Stimulated activated CD4-positive, alpha-beta T cell treated with anti-CD3 and anti-CD28 coated beads, TNF-alpha, amount 100 ng/mL, for 24 hours (primary cell): Measurements from ENCODE around the gene LRRC53.

Experiments used
- DNase-seq, 3 experiments: peaks; one replicate each; pipeline ENCODE4 v3.0.0-alpha.2; 2020; ENCODE audit warnings: low read depth in 3 of 3

The LRRC53 gene, protein sequence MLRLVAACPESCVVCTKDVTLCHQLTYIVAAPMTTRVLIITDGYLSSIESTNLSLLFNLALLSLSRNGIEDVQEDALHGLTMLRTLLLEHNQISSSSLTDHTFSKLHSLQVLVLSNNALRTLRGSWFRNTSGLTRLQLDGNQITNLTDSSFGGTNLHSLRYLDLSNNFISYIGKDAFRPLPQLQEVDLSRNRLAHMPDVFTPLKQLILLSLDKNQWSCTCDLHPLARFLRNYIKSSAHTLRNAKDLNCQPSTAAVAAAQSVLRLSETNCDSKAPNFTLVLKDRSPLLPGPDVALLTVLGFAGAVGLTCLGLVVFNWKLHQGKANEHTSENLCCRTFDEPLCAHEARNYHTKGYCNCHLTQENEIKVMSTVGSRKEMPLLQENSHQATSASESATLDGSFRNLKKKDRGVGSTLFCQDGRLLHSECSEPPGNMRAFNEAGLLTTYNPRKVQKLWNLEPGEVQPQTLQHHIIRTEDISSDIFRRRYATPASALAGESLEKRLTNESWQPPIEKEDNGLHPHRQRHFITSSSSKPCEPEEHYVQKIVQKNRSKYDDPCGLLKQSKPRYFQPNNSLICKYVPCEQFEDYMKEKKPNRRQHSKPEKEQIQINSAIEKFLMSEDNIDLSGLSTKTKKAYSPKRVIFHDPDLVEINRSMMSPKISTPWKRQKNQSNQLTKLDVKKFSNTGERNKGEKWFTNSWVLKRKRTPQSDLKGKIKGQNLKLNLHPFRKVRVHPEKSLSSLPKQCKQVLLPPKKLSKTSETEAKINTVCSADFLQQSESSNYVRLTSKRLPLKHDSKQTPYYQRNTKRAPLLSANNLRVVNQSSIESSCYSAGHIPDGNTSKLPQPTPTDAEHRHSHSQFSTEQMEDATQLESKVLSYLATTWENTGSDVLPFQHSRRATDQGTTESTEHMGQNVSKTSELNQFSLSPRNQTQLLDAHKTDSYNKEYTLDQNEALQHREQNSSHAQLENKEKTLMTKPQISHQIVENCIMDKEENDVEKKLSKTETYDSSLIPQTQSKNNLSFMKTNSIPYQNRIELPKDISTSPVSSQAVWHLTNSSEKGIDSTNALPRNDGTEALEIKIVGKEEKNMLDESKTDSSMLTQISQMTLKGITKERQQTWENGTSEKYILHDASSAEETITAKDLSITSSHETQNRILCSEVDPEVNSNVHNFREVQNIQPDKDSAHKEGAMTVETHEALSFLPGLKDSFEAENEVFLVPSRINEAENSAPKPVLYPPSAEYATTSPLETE

DNA sequence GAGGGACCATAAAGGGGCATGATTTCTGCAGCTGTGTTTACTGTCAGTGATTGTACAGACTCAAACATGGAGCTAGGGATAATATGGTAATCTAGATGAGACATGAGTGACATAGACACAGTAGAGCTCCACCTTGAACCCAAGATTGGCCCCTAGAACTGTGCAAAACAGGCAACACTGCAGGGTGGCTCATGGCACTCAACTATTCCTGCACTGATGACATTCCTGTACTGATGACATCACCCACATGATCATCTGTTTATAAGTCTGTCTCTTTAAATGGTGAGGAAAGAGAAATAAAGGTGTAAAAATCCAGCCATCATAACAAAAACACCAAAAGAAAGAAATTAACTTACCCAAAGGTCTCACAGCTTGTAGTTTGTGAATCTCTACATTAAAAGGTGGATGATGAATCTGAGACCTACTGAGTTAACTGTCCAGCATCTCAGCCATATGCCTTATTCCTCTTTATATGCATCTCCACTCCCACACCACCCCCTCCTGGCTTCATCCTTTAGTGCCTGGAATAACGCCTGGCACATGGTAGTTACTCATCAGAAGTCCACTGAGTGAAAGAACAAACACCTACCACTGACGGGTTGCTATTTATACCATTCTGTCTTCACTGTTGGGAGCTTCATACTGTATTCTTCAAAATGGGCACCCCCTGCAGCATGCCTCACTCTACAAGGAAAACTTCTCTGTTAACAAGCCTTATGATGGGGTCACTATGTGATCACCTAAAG, at the start of gene LRRC53:
TSS of gene LRRC53 (minus strand) at position 442 of the 746 bp plus-strand sequence. CDS start 29,262 bp downstream, outside the sequence.
- no peak for DNase-seq

DNA sequence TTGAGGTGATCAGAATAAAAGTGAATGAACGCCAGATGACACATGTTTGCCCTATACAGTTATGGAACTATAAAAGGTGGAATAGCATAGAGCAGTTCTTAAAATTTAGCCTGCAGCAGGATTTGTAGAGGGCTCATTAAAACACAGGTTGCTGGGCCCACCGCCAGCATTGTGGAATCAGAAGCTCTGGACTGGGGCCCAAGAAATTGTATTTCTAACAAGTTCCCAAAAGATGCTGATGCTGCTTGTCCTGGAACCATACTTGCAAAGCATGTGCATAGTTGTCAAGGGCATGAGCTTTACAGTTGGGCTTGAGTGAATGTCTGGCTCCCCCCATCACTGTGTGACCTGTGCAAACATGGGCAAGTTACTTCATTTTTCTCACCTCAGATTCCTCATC, 37.5 kb upstream of the LRRC53 start:
- no peak for DNase-seq

DNA sequence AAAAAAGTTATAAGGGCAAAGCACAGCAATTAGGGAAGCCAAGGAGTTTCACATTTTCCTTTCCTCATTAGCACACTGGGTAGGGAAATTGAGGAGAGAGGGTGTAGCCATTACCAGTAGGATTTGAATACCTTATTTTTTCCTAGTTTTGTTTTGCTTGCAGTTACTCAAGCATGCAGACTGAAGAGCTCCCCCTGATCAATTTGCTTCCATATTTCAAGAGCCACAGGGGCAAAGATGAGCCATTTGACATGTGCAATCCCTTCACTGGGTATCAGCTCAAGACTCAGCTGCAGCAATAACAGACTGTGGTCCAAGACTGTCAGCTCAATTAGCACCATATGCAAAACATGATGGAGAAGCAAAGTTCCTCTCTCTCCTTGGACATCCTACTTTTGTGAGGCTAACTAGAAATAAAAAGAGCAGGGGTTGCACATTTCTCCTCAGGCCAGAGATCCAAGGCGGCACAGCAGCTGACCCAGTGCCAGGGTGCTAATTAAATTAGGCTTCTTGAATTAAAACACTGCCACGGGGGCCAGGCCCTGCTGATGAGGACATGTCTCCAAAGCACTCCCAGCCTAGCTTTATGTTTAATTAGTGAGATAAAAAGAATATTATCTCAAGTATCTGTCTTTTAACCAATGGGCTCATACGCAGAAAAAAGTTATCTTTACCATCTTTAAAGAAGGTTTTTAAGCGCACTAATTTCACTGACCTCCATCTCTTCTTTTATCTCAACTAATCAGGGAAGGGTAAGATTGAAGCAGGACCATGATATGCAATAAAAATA, 36.7 kb upstream of the LRRC53 start:
- no peak for DNase-seq

DNA sequence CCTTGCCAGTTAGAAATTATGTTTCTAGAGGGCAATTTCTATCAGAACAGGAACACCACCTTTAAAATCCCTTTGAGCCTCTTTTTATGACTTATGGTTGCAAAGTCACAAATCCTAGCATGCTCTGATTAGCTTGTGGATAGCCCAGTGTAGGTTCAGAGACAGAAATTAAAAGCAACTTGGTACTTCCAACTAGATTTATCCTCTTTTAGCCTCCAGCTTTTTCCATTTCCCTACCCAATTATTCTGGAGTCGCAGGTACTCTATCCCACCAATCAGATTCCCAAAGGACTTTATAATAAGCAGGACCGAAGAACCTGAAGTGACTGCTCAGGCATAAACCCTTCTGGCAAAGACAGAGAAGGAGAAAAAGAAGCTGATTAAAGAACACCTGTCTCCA, 33.4 kb upstream of the LRRC53 start:
- no peak for DNase-seq

DNA sequence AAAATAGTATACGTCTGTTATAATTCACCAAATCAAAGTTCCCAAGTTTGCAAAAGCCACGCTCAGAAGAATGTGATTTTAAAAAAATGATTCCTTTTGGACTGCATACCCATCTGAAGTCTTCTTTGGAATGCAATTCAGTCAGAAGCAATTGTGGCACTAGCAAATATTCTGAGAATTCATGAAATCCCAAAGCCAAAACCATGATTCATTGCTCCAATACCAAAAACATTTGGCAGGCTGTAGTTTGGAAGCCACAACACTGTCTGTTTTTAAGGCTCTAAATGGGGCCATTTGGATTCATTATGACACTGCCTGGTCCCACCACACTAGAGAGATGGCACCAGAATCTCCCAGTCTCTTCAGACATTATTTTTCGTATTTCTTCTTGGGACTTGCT, 21.8 kb upstream of the LRRC53 start:
- DNase-seq: no peak

DNA sequence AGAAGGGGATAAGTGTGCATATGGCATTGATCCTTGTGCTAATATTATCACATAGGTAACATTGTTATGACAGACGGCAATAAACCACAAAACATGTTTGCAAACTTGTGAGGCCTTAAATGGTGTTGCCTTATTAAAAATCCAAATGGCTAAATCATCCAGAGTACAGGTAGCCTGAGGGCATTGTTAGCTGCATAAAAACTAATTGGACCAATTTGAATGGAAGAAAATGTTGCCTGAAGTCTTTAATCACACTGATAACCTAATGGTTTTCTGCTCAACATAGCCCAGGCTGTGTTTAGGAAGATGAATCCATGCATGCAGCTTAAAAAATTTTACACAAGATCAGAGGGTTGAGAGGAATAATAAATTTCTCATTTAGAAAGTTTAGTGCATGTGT, 19.4 kb upstream of the LRRC53 start:
- DNase-seq: no peak

DNA sequence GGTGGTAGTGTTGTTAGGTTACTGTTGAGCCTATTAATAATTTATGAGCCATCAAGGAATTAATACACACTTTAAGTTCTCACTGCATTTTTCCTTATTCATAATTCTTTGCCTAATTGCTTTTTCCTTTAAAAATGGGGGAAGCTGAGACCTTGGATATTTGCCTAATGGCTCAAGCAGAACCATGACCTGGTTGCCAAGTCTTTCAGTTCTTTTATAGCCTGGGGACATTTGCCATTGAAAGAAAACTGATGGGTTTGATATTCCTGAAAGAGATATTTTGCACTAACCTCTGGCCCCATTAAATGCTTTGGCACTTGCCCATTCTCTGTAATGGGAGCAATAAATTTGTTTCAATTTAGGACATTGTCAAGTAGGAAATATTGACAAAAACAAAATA, 18.5 kb upstream of the LRRC53 start:
- no peak for DNase-seq

DNA sequence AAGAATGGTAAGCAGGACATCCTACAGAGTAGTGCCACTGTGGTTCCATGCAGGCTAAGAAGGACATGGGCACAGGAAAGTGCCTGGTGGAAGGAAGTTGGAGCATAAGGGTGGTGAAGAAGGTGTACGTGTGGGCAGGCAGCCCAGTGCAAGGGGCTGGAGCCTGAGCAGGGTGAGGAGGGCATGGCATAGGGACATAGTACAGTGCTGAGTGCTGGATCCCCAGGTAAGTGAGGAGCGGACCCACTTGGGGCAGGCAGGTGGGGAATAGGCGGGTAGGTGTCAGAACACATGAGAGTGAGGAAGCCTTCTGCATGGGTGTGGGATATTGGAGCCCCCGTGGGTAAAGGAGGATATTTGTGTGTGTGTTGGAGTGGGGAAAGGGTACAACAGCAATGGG, 15.7 kb upstream of the LRRC53 start:
- DNase-seq: no peak

DNA sequence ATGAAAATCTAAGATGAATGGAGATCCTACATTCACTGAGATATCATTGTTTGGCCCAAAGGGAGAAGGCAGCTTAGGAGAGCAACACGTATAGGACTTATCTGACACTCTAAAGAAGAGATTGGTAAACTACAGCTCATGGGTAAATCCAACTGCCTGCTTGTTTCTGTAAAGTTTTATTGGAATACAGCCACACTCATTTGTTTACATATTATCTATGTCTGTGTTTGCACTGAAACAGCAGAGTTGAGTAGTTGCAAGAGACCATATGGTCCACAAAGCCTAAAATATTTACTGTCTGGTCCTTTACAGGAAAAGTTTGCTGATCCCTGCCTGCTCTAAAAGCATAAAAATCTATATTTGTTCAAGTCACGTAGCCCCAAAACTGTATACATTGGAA, 14.3 kb upstream of the LRRC53 start:
- DNase-seq: no peak

DNA sequence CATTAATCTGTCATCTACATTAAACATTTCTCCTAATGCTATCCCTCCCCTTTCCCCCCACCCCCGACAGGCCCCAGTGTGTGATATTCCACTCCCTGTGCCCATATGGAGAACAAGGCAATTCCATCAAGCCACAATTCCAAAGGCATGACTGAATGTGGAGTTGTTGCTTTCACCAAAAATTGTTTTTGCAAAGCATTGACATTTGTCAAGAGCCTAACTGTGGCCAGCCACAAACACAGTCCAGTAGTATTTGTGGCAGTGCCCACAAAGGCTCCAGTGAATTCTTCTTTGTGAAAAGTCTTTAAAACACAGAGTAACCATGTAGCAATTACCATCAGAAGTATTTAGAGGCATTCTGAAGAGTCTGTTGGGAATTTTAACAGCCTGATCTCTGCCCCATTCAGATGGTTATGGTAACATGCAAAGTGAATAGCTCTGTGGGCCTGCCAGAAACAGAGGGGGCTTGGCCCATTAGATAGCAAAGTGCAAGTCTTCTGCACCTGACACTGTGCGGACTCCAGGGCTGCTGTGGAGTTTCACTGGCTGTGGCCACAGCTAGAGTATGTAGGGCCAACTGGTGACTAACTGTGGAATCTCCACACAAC, 11.6 kb upstream of the LRRC53 start:
- no peak for DNase-seq

DNA sequence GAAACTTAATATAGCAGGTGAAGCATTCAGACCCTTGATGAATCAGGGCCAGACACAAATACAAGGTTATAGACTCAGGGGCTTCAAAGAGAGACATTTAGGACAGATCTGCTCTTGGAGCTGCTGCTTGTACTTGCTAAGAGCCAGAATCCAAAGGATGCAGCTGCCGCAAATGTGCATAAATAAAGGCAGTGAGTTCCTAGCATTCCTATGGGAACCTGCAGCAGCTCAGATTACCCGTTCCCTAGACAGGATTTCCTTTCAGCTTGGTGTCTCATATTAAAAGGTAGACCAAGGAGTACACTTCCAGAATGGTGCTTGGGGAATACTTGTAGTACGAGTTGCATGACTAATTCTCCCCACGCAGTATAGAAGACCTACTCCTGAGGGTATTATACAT, 9.7 kb upstream of the LRRC53 start:
- no peak for DNase-seq

DNA sequence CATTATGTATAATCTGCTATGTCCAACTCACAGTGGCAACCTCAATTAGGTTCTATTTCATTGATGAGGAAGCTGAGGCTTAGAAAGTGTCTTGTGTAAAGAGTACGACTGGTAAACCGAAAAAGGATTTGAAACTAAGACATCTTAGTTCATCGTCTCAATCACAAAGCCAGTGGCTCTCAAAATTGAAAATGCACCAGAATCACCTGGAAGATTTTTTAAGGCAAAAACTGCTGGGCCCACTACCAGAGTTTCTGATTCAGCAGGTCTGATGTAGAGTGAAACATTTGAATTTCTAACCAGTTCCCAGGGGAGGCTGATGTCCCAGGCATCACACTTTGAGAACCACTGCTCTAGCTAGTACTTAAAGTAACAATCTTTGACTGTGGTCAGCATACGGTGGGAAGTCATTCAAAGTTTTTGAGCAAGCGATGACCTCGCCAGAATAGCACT, 5.2 kb upstream of the LRRC53 start:
- DNase-seq: no peak

DNA sequence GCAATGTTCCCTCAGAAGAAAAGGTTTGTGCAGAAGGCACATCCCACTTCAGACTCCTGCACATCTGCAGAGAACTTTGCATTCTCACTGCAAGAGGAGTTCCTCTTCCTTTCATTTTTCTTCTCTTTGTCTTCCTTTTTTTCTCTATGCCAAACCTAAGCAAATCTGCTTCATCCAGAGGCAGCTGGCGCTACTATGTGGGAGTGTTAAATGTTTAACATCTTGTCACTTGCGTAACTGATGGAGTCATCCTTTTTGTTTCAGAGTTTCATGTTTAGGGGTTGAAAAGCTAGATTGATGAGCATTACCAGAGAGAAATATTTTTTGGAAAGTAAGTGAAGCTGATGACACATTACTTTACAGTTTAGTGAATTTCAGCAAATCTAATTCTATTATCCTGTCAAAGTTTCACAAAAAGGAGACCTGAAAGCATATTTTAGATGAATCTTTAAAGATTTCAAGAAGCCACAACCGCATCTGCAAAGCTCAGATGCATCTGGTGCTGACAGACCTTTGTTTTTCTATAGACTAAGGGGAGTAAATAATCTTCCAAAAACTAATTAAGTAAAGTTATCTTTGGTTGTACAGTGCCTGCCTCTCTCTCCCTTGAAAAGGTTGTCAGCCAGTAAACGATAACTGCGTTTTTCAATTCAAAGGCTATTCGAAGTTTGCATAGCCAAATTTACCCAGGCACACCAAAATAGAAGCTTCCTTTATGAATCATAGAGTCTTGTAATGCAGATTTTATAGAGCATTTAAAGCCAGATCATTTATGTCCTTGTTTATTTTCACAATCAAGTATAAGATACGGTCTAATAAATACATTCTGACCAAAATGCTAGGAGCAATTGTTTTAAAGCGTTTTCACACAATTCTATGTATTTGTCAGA, 1.2 kb upstream of the LRRC53 start:
- DNase-seq: no peak

DNA sequence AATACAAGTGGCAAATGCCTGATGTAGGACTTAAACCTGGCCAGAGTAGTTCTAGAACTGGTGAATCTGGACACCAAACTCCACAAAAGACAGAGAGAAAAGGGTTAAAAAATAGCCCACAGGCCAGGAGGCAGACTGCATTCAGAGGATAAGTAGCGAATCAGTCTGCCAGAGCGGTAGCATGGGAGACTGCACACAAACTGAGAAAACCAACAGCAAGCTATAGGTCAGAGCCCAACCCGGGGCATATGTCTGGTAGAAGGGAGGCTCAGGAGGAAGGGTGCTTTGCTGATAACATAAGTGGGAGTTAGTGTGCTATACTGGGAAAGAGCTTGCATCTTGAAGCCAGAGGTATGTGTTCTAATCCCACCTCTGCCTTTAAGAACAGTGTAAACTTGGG, 4.0 kb downstream of the LRRC53 start:
- no peak for DNase-seq

DNA sequence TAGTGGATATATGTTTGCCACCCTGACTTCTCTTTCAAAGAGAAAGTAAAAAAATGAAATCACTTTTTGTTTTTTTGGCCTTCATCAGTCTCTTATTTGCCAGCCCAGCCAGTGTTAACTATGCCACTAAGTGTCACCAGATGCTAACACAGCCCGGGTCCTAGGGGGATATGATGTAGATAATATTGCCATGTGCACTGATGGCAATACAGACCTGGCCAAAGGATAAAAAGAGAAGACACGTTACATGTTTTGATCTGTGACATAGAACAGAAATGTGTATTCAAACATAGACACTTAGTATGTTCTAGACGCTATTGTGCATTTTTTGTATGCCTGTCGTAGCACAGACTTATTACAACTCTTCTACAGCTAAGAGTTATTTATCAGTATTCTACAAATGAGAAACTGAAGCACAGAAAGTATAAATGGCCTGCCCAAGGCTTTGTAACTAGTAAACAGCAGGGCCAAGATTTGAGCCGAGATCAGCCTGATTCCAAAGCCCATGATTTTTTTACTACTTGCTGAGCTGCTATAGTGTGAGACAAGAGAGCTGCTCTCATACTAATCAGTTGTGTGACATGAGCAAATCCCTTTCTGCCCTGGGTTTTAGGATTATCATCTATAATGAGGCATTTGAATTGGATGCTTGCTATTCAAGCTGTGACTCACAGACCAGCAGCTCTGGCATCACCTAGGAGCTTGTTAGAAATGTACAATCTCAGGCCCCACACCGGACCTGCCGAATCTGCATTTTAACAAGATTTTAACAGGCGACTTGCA, 6.3 kb downstream of the LRRC53 start:
- no peak for DNase-seq

DNA sequence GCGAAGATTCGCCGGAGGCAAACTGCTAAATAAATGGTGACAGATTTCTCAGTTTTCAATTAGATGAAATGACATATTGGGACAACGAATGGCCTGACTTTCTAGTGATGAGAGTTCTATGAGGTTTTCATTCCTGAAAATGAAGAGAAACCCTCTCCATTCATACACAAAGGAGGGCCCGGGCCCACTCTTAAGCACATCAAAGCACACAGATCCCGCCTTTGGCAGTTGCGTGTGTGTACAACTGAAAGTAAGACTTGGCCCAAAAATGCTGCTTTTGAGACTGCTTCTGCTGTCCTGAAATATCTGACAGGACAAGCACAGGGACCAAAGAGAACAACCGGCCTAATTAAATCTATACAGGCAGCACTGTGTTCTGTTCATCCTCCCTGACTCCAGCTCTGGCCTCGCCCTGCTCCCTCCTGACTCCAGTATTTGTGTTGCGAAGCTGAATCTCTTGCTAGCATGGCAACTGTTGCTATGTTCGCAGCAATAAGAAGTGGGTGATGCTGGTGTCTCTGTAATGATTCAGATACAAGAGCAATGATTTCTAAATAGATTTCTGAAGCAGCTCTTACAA, 7.4 kb downstream of the LRRC53 start:
- no peak for DNase-seq

DNA sequence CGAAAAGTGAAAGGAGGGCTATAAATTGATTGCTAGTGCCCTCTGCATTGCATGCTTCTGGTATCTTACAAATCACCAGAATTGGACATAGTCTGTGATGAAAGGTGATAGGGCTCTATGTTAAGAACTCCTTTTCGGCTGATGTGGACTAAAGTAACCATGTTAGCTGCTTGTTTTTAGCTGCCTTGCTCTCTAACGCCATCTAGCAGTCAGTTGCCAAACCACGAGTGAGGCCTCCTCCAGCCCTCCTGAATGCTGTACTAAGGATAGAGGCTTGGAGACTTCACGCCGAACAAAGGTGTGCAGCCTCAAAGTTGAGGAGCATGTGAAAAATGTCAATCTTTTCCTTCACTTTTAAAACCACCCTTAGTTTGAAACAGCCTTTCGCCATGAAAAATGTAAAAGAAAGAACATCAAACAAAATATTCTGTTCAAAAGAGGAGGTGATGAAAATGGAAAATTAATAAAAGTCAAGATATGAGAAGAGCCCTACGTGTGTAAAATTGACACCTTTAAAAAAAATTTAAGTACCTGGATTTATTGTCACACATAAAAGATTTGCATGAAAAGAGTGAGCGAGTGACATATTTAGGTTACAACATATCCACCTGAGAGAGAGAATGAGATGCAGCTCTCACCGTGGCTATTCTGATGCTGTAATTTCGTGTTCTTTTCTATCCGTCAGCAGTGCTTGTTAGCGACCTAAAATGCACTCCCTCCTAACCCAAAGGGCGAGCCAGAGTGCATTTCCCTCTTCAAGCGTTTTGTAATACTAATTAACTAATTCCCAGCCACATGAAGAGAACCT, 8.1 kb downstream of the LRRC53 start:
- DNase-seq: peak in 2 of 3 experiments; percentile 2 to 27
